ENCODE measurements around the gene RSPRY1.
A peak's percentile ranks its signal among the peaks of the same experiment; 100 is the strongest.

The RSPRY1 gene

GRCh38 chr16:57224651-57225335 is 38.7 kb downstream of the RSPRY1 start:
- TF ChIP-seq GATA3 (IDR thresholded peaks at IDR 0.05; ENCODE audit: low read depth, low read length) (no peak), GATA2 (IDR thresholded peaks at IDR 0.05; ENCODE audit: low read depth, low read length) (no peak)

GRCh38 chr16:57225978-57226377 is 39.8 kb downstream of the RSPRY1 start:
- TF ChIP-seq GATA2 (IDR thresholded peaks at IDR 0.05; ENCODE audit: low read depth, low read length) (no peak), GATA3 (IDR thresholded peaks at IDR 0.05; ENCODE audit: low read depth, low read length) (no peak)

- TF ChIP-seq GATA2 (IDR thresholded peaks at IDR 0.05; ENCODE audit: low read depth, low read length) (no peak), GATA3 (IDR thresholded peaks at IDR 0.05; ENCODE audit: low read depth, low read length) (no peak)
Observed at GRCh38 chr16:57226701-57227621, 40.8 kb downstream of the RSPRY1 start.

- TF ChIP-seq GATA2 (IDR thresholded peaks at IDR 0.05; ENCODE audit: low read depth, low read length) (peak; percentile 16; the same call in 1 of the 2 replicates), GATA3 (IDR thresholded peaks at IDR 0.05; ENCODE audit: low read depth, low read length) (no peak)
Observed at GRCh38 chr16:57229079-57229478, 43.0 kb downstream of the RSPRY1 start.

GRCh38 chr16:57231821-57232350 is 45.8 kb downstream of the RSPRY1 start:
- TF ChIP-seq GATA2 (IDR thresholded peaks at IDR 0.05; ENCODE audit: low read depth, low read length), result no peak
- TF ChIP-seq GATA3 (IDR thresholded peaks at IDR 0.05; ENCODE audit: low read depth, low read length), result no peak

- TF ChIP-seq GATA2 (IDR thresholded peaks at IDR 0.05; ENCODE audit: low read depth, low read length), result no peak
- no peak for TF ChIP-seq GATA3 (IDR thresholded peaks at IDR 0.05; ENCODE audit: low read depth, low read length)
Observed at GRCh38 chr16:57233944-57234706, 48.0 kb downstream of the RSPRY1 start.

- no peak for TF ChIP-seq GATA3 (IDR thresholded peaks at IDR 0.05; ENCODE audit: low read depth, low read length)
- no peak for TF ChIP-seq GATA2 (IDR thresholded peaks at IDR 0.05; ENCODE audit: low read depth, low read length)
Observed at GRCh38 chr16:57234707-57235092, 48.6 kb downstream of the RSPRY1 start.

GRCh38 chr16:57235128-57236021 is 49.2 kb downstream of the RSPRY1 start:
- TF ChIP-seq GATA2 (IDR thresholded peaks at IDR 0.05; ENCODE audit: low read depth, low read length) (no peak), GATA3 (IDR thresholded peaks at IDR 0.05; ENCODE audit: low read depth, low read length) (no peak)

- TF ChIP-seq GATA2 (IDR thresholded peaks at IDR 0.05; ENCODE audit: low read depth, low read length) (no peak), GATA3 (IDR thresholded peaks at IDR 0.05; ENCODE audit: low read depth, low read length) (no peak)
Observed at GRCh38 chr16:57236022-57236350, 49.9 kb downstream of the RSPRY1 start.

DNA sequence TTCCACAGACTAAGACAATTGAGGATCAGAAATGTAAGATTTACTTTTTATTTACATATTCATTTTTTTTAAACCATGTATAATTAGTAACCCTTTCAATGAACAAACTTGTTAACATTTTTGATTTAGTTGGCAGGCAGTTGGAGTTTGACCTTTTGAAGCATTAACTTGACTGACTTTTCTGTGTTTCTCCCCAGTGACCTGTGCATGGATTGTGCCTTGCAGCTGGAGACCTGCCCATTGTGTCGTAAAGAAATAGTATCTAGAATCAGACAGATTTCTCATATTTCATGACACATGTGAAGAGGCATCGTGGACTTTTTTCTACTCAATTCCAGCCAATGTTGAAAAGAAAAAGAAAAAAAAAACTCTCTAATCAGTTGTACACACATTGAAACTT is 52.6 kb downstream of the RSPRY1 start:
- TF ChIP-seq GATA2 (IDR thresholded peaks at IDR 0.05; ENCODE audit: low read depth, low read length), result no peak
- no peak for TF ChIP-seq GATA3 (IDR thresholded peaks at IDR 0.05; ENCODE audit: low read depth, low read length)

DNA sequence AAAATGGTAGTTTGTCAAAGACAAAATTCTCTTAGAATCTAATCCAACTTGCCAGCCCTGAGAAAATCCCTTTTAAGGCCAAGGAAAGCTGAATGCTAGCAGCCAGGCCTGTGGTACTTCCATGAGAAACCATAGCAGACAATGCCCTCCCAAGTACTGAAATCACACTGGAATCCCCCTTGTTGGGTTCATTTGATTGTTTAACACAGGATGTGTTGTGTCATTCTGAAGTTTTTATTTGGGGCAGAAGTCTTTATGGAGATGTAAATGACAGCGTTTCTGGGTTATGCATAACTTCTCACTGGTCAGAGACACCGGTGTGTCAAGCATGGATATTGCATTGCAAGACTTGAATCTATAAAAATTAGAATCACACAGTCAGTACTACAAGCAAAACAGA is 53.0 kb downstream of the RSPRY1 start:
- TF ChIP-seq GATA2 (IDR thresholded peaks at IDR 0.05; ENCODE audit: low read depth, low read length) (no peak), GATA3 (IDR thresholded peaks at IDR 0.05; ENCODE audit: low read depth, low read length) (no peak)

- no peak for TF ChIP-seq GATA3 (IDR thresholded peaks at IDR 0.05; ENCODE audit: low read depth, low read length)
- no peak for TF ChIP-seq GATA2 (IDR thresholded peaks at IDR 0.05; ENCODE audit: low read depth, low read length)
Observed at GRCh38 chr16:57240851-57241250, 54.7 kb downstream of the RSPRY1 start.

- TF ChIP-seq GATA3 (IDR thresholded peaks at IDR 0.05; ENCODE audit: low read depth, low read length), result no peak
- TF ChIP-seq GATA2 (IDR thresholded peaks at IDR 0.05; ENCODE audit: low read depth, low read length), result no peak
Observed at GRCh38 chr16:57242650-57243049, 56.5 kb downstream of the RSPRY1 start.
